Activated T-helper 1 cell treated with anti-CD3 and anti-CD28 coated beads, Interleukin-12 subunit alpha, Interleukin-12 subunit beta, Interleukin-2, Interleukin-4 antibody, amounts not matched to agents 30 ng/mL and 10 ng/mL and 1 ng/mL, durations not matched to agents 14 hours and 24 hours and 36 hours (primary cell): Measurements from ENCODE around the gene ZSCAN12. TPM values are rescaled to one million over a fixed set of nuclear protein-coding genes. Genes with fewer than 3 reads are reported as not detected.

Source experiments
- total RNA-seq: library from RNA; stranded (reverse); gene quantifications from 2 replicates; pipeline ENCODE4 v1.2.3, GENCODE V29; 2022

Gene ZSCAN12
- total RNA-seq, 1 donor from 2014 or later: 5.7 TPM

Other genes starting within 250 kb of the ZSCAN12 start
- 6.1 and 8.1 TPM in 2 replicates for gene ZSCAN9, start 174.5 kb downstream of the ZSCAN12 start, total RNA-seq
- gene ZKSCAN4, start 147.5 kb downstream of the ZSCAN12 start, total RNA-seq: 4.8 and 6.0 TPM in 2 replicates
- 0.16 TPM in 1 of 2 replicates, not detected in the other for gene NKAPL, start 140.4 kb downstream of the ZSCAN12 start, total RNA-seq
- gene ZSCAN26, start 132.6 kb downstream of the ZSCAN12 start, total RNA-seq: 5.4 and 6.0 TPM in 2 replicates
- 1.7 and 2.0 TPM in 2 replicates for gene PGBD1, start 118.2 kb downstream of the ZSCAN12 start, total RNA-seq
- gene ZSCAN31, start 63.6 kb downstream of the ZSCAN12 start, total RNA-seq: 1.0 and 1.2 TPM in 2 replicates
- gene ZKSCAN3, start 49.8 kb downstream of the ZSCAN12 start, total RNA-seq: 2.9 and 3.3 TPM in 2 replicates
- gene ZSCAN23, start 43.7 kb upstream of the ZSCAN12 start, total RNA-seq: 1.1 and 2.2 TPM in 2 replicates
- gene GPX6, start 116.0 kb upstream of the ZSCAN12 start, total RNA-seq: not detected in 2 replicates
- not detected in 2 replicates for gene GPX5, start 126.1 kb upstream of the ZSCAN12 start, total RNA-seq